Measurements from ENCODE around the gene ADGRL3.
"Not testable (repeated sequence)": the region's sequence is repeated elsewhere in the genome, so short reads cannot be mapped to it uniquely, and the experiment has no call there.

ADGRL3 gene

DNA sequence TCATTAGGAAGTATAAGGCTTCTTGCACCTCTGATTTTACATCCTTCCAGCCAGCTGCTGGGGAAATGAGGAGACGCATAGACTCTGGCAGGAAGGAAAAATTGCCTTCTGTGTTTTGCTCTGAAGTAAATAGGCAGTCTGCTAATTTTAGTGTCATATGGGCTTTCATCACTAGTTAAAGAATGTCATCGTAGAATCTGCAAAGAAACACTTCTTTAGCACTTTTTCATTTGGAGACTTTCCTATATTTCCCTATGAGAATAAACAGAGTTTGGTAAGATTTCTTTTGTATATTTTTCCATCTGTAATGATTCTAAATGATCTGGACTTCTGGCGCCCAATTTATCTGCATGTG is 3.3 kb downstream of the ADGRL3 start:
- peak overlapping the region; percentile 70 for H3K4me3 ChIP-seq (ENCODE audit: low read depth, low read length)
- no peak for DNase-seq (ENCODE audit: low read depth)

DNA sequence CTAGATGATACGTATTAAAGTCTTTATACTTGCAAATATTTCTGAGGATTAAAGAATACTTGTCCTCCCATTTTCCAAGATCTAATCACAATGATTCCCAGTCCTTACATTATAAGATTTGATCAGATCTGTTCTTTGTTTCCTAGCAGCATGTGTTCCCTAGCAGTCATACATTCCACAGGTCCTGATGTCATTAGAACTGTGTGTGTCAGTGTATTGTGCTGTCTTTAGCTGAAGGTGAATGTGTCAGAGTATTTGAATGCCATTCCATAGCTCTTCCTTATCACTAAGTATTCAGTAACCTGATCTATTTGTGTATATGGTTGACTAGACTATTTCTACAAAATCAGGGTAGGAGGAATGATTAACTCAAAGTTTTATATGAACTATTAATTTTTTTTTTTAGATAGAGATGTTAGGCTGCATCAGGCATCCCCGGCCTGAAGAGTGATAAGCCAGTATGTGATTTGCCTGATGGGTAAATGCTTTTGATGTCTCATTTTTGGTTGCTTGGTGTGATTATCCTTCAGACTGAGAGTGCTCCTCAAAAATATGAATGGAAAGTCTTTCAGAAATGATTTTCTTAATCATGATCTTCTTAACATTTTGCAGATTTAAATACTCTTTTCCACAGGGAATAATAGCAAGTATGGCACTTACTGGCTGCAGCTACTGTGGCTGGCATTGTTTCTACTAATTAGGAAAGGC is 4.4 kb downstream of the ADGRL3 start:
- H3K4me3 ChIP-seq (ENCODE audit: low read depth, low read length): no peak overlapping the region
- DNase-seq (ENCODE audit: low read depth): peak; percentile 41

DNA sequence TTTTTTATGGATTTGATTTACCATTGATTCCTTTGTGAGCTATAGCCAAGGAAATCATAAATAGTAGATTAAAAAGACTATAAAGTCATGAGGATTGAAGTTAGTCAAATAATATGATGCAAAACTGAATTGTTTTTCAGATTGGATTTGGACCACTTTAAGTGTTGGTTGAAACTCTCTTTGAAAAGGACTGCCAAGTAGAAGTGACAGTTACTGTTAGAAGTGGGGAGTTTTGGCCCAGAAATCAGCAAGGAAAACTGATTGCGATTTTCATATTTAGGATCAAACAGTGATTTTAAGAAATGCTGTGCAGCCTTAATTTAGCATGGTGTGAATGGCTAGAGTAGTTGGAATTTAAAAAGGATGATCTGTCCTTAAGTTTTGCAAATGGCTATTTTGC is 4.9 kb downstream of the ADGRL3 start:
- DNase-seq (ENCODE audit: low read depth): no peak
- no peak overlapping the region for H3K4me3 ChIP-seq (ENCODE audit: low read depth, low read length)

DNA sequence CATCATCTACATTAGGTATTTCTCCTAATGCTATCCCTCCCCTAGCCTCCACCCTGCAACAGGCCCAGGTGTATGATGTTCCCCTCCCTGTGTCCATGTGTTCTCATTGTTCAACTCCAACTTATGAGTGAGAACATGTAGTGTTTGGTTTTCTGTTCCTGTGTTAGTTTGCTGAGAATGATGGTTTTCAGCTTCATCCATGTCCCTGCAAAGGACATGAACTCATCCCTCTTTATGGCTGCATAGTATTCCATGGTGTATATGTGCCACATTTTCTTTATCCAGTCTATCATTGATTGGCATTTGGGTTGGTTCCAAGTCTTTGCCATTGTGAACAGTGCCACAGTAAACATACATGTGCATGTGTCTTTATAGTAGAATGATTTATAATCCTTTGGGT is 7.0 kb downstream of the ADGRL3 start:
- DNase-seq (ENCODE audit: low read depth); H3K4me3 ChIP-seq (ENCODE audit: low read depth, low read length): not testable (repeated sequence)

DNA sequence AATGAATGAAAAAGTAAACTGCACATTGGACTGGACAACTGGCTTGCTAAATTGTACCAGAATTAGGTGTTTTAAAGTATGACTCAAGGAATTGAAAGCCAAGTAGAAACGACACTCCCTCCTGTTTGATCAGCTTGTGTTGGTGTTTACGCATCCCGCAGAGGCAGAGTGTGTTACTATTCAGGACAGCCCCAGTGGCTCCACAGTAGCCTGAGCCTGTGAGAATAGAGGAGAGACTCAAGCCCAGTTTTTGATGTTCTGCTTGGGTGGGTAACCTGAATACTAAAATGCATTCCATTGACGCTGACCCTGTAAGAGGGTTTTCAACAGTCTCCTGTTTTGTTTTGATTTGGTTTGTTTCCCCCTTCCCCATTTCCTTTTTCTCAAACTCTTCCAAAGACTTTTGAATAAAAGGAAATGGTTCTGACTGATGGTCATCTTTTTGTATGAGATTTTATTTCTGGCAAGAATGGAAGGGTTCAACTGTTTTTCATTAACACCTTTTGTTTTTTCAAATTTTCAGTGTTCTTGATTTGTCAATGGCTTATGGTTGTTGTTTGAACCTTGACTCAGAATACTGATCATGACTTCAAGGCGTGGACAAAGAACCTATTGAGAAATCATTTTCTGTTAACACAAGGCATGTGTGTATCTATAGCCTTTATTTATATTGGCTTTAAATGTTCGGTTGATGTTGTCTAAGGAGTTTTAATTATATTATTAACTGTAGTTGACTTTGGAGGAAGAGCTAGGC is 10.2 kb downstream of the ADGRL3 start:
- H3K4me3 ChIP-seq (ENCODE audit: low read depth, low read length): no peak overlapping the region
- DNase-seq (ENCODE audit: low read depth): no peak

DNA sequence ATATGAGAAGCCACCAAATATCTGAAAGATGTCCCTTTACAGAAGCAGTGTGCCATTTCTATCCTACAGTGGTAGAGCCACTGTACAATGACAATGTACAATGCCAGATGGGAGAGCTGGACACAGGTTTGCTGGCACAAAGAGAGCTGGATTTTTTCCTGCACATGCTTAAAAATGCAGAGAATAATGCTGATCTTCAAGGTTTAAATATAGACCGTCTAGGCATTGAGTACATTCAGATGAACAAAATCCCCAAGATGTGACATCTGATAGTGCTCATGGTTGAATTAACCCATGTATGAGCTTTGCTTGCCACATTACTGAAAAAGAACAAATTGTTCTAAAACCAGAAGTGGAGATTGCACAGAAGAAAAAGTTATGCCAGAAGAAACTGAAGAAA is 11.7 kb downstream of the ADGRL3 start:
- no peak for DNase-seq (ENCODE audit: low read depth)
- H3K4me3 ChIP-seq (ENCODE audit: low read depth, low read length): no peak overlapping the region

DNA sequence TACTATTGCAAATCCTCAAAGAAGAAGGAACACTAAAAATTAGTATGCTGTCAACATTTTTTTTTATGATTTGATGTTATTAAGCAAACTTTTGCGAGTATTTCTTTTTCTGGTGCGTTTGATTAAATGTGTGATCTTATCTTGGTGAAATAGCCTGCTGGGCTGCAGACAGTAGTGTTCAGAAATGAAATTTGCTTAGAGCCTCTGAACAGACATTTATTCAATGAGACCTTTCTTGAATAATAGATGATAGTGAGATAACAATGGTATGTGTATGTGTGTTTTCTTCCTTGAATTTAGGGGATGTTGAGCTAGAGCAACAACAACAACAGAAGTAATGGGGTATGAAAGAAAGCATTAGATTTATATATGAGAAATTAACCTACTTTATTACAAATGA is 12.7 kb downstream of the ADGRL3 start:
- no peak for DNase-seq (ENCODE audit: low read depth)
- no peak overlapping the region for H3K4me3 ChIP-seq (ENCODE audit: low read depth, low read length)

DNA sequence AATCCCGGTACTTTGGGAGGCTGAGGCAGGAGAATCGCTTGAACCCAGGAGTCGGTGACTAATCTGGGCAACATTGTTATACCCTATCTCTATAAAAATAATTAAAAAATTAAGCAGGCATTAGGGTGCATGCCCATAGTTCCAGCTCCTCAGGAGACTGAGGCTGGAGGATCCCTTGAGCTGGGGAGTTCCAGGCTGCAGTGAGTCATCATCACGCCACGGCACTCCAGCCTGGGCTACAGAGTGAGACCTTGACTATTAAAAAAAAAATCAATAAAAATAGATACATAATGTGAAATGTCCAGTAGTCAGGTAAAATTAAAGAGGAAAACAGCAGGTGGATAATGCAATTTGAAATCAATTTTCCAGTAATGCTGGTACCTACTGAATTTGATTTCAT is 14.6 kb downstream of the ADGRL3 start:
- no peak for DNase-seq (ENCODE audit: low read depth)
- no peak overlapping the region for H3K4me3 ChIP-seq (ENCODE audit: low read depth, low read length)

DNA sequence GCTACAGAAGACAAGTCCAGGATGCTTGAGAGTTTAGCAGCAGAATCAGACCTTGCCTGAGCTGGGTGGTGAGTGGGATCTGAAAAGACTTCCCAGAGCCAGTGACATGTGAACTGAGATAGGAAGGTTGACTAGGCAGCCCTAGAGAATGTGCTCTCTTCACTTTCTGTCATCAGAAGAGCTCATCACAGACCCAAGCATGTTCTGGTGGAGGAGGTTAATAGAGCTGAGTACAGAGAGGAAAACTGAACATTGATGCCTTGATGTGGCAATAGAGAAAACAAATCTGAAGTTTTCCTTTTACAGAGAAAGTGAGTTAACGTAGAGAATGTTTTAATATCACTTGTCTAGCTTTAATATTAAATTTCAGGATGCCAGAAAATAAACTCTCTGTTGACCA is 17.1 kb downstream of the ADGRL3 start:
- no peak for DNase-seq (ENCODE audit: low read depth)
- no peak overlapping the region for H3K4me3 ChIP-seq (ENCODE audit: low read depth, low read length)

DNA sequence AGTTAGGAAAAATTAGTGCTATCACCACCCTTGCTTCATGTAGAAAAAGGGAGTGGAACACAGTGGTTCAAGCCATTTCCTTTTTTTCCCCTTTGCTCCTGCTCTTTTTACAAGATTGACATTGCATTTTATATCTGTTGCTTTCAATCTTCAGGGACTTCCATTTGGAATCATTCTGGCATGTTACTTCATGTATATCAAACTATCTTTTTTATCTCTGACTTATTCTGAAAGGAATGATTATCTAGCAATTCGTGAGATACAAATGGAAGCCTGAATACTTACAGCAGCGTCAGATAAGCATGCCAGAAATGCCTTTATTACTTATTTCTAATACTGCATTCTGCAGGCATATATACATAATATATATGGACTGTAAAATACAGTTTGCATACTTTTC is 20.4 kb downstream of the ADGRL3 start:
- DNase-seq (ENCODE audit: low read depth): no peak
- H3K4me3 ChIP-seq (ENCODE audit: low read depth, low read length): no peak overlapping the region

DNA sequence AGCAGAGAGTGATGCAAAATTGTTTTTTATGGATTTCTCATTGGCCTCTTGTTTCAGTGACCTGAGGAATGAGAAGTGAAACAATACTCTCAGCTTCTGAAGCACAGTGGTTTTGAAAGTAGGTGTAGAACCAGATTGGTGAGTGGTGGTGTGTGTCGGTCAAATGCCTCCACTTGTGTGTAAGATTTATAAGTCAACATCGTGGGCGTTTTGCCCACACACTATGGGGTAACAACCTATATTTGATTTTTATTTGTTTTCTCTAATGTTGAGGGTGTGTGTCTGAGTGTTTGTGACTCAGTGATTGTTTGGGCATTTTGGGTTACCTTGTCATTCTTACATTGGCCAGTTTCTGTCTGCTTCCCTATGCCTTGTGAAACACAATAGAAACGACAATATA is 23.3 kb downstream of the ADGRL3 start:
- no peak for DNase-seq (ENCODE audit: low read depth)
- H3K4me3 ChIP-seq (ENCODE audit: low read depth, low read length): no peak overlapping the region

DNA sequence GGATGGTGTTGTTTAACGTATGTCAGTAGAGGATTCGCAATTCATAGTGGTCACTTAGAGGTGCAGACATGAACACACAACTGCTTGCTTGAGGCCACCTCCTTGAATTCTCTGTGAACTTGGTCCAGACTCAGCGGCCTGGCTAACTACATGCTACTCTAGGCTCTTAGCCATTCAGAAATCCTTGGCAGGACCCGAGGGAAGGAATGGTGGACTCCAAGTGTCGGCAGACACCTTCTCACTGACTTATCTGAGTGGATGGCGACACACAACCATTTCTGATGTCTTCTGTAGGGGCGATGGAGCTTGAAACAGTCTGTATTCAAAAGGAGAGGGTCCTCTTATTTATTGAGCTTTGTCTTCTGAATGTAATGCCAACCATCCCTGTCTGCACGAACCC is 24.4 kb downstream of the ADGRL3 start:
- no peak for DNase-seq (ENCODE audit: low read depth)
- H3K4me3 ChIP-seq (ENCODE audit: low read depth, low read length): no peak overlapping the region

DNA sequence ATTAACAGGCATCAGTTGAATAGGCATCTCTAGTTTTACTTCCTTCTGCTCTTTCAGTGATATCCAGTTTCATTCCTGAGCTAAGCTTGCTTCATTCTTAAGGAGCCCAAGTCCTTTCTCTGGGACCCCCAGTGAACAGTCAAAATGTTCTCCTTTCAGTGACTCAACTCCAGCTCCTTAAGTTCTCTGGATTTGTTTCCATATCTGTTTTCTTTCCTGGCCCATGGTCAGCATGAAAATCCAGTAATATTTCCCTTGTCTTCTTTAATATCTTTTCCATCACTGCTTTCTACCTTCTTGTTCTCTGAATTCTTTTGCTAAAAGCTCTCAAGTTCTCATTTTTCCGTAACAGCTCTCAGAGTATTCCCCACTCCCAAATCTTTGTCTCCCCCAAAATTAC is 25.5 kb downstream of the ADGRL3 start:
- no peak overlapping the region for H3K4me3 ChIP-seq (ENCODE audit: low read depth, low read length)
- no peak for DNase-seq (ENCODE audit: low read depth)

DNA sequence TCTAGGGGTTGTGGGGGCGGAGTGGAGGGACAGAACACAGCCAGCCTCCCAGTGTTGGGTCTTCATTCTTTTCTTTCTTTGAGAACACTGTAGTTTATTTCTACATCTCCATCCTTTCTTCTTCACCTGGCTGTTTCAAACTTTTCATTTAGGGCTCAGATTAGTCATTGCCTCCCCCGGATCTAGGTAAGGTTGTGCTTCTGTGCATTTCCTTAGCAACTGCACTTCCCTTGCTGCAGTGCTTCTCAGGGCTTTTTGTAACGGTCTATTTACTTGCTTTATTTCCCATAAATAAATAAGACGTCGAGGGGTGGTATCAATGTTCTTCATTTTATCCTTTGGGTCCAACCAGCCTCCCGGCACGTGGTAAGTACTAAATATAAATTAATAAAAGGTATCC is 31.3 kb downstream of the ADGRL3 start:
- DNase-seq (ENCODE audit: low read depth): no peak
- no peak overlapping the region for H3K4me3 ChIP-seq (ENCODE audit: low read depth, low read length)

DNA sequence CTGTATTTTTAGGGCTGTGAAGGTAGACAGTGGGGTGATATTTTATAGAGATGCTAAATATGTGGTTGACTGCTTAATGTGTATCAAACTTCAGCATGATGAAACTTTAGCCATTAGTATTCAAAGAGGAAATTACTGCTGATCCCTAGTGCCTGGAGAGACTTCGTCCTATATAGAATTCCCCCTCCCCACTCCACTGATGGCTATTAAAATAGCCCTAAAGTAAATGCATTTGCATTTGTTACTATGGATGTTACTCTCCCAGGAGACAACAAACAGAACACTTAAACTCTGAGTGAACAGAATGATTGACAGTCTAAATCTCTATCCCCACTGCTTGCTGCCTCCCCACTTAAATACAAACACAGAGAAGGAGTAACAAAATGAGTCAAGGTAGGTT is 39.1 kb downstream of the ADGRL3 start:
- DNase-seq (ENCODE audit: low read depth): no peak
- H3K4me3 ChIP-seq (ENCODE audit: low read depth, low read length): no peak overlapping the region

DNA sequence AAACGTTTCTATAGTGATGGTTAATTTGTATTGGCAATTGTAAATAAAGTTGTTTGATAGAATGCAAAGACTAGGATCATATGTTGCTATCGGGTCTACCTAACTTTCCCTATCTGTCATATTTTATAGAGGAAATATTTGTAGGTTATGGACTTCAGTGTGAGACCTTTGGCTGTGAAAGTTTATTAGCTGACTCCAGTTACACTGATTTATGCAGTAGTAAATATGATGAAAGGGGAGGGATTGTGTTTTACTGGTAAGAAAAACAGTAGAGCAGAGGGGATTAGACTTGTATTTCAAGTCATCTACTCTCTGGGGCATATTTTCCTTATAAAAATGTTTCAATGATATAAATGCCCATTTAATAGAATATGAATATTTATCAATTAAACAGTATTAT is 43.8 kb downstream of the ADGRL3 start:
- no peak overlapping the region for H3K4me3 ChIP-seq (ENCODE audit: low read depth, low read length)
- DNase-seq (ENCODE audit: low read depth): no peak

DNA sequence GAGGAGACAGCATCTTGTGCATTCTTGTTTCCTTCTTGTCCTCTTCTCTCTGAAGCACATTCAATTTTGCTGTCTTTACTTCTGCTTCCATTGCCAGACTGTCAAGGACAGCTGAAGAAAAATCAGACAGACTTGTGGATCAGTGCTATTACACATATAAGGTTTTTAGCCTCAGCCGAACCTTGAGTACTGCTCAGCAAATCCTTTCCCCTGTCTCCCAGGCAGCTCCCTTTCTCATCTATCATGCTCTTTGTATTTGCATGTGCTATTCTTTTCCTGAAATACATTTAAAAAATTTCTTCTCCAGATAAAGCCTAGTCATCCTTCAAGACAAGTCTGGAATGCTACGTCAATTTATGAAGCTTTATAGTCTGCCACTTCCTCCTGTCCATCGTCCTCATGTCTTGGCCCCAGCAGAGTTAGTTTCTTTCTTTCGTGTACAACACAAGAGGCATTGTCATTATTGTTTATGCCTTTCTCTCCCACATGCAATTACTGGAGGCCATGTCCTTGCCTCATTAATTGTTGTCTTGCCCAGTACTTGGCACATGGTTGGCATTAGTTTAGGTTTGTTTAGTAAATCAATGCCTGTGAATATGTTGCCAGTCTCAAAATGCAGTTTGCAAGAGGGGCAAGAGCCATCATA is 45.1 kb downstream of the ADGRL3 start:
- no peak for DNase-seq (ENCODE audit: low read depth)
- no peak overlapping the region for H3K4me3 ChIP-seq (ENCODE audit: low read depth, low read length)

DNA sequence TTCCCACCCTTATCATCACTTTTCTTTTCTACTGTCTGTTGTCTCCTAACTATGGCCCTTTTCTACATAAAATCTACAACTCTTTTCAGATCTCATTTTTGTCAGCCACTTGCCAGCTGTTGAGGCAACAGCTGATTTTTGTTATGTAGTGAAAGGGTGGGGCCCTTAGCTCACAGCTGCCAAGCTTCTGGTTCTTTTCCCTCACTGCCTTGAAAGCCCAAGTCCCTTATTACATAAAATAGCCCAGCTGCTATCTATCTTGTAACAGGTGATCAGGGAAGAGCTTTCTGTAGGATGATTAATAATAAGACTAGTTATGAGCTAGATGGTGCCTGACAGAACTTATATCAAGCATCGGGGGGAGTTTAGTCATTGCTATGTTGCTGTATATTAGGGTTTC is 45.9 kb downstream of the ADGRL3 start:
- no peak overlapping the region for H3K4me3 ChIP-seq (ENCODE audit: low read depth, low read length)
- DNase-seq (ENCODE audit: low read depth): peak; percentile 36

DNA sequence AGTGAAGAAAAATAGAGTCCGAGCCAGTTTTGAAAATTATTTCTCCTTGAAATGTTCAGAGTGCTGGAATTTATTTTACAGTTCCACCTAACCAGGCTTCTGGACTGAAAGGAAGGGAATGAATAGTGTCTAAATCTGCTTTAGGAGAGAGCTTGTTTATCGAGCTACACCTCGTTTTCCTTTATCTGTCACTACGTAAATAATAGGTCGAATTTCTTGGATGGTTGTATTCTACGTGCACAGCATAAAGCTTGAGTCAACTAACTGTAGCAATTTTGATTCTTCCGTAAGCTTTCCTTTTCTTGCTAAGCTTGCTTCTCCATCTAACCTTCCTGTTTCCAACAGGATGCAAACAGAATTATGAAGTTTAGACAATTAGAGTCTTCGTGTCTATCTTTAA is 48.6 kb downstream of the ADGRL3 start:
- DNase-seq (ENCODE audit: low read depth): no peak

DNA sequence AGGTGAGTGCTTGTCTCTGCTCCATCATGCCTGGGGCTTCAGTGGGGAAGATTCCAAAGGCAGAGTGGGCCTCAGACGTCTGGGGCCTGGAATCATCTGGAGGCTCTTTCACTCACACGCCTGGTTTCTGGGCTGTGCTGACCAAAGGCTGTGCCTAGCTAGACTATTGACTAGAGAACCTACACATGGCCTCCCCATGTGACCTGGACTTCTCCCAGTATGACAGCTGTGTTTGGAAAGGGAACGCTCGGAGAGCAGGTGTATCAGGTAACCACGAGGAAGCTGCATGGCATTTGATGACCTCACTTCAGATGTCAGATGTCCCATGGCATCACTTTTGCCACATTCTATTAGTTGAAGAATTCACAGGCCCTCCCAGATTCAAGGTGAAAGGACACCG is 51.0 kb downstream of the ADGRL3 start:
- no peak for DNase-seq (ENCODE audit: low read depth)
- H3K4me3 ChIP-seq (ENCODE audit: low read depth, low read length): no peak overlapping the region

More for the DNA sequence above, 48.6 kb downstream of the ADGRL3 start:
- no peak overlapping the region for H3K4me3 ChIP-seq (ENCODE audit: low read depth, low read length)

DNA sequence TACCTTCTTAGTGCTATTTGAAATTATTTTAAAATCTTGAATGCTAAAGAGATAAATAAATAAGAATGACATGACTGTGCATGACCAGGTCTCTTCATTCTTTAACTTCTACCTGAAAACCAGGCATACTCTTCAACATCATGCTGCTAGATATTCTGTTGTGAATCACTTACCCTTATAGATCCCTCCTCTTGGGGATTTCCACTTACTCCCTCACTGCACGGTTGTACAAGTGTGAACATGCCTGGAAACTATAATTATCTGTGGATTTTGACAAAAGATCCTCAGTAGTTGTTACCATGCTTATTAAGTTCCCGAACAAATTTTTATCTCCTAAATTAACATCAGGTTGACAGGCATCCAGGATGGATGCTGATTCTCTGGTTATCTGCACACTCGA is 54.3 kb downstream of the ADGRL3 start:
- H3K4me3 ChIP-seq (ENCODE audit: low read depth, low read length): no peak overlapping the region
- DNase-seq (ENCODE audit: low read depth): no peak
